Neural progenitor cell (in vitro differentiated cells): Measurements from ENCODE around the gene APOE.

ENCODE experiments used
- CTCF ChIP-seq: fragments of 200-600 bp; sonication (generic); IDR thresholded peaks from 2 replicates; pipeline ENCODE4 v1.5.1; 2017; ENCODE audit warnings: antibody characterized with exemption, mild to moderate bottlenecking
- EZH2 ChIP-seq: fragments of 200-600 bp; sonication (generic); IDR thresholded peaks from 2 replicates; pipeline ENCODE4 v1.6.1; 2017; ENCODE audit warnings: antibody characterized with exemption, mild to moderate bottlenecking, moderate library complexity
- EZH2phosphoT487 ChIP-seq: fragments of 200-600 bp; sonication (generic); IDR thresholded peaks from 2 replicates; pipeline ENCODE4 v1.6.1; 2017; ENCODE audit warnings: antibody characterized with exemption

- TF ChIP-seq CTCF (no peak), EZH2phosphoT487 (no peak), EZH2 (no peak)
Measured at GRCh38 chr19:44955505-44956439, 50.2 kb downstream of the APOE start.
